Measurements from ENCODE around the gene CDH13.

CDH13 gene

DNA sequence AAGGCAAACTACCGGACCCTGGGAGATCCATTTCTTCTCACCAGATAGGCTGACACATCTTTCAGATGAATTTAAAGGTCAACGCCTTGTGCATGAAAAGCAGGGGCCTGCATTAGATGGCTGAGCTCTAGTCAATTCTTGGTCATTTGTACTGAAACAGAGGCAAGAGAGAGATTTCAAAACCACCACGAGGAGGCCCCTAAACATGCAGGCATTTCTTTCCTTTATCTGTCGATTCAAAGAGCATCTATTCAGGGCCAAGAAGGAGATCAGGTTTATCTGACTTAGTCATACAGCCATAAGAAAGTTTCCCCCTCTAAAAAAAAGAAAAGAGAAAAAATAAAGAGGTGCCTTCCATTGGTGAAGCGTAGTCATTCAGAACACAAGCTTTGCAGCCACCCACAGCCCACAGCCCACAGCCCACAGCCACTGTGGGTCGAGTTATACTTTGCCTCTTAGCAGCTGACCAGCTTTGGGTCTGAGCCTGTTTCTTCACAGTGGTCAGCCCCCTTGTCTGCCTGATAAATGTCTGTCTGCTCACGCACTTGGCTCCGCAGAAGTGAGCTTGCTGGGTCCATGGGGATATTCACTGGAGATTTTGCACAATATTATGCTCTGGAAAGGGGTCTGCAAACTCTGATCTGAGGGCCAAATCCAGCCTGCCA is 207.5 kb downstream of the CDH13 start:
- no peak overlapping the region for H3K4me3 ChIP-seq (ENCODE audit: severe bottlenecking)

DNA sequence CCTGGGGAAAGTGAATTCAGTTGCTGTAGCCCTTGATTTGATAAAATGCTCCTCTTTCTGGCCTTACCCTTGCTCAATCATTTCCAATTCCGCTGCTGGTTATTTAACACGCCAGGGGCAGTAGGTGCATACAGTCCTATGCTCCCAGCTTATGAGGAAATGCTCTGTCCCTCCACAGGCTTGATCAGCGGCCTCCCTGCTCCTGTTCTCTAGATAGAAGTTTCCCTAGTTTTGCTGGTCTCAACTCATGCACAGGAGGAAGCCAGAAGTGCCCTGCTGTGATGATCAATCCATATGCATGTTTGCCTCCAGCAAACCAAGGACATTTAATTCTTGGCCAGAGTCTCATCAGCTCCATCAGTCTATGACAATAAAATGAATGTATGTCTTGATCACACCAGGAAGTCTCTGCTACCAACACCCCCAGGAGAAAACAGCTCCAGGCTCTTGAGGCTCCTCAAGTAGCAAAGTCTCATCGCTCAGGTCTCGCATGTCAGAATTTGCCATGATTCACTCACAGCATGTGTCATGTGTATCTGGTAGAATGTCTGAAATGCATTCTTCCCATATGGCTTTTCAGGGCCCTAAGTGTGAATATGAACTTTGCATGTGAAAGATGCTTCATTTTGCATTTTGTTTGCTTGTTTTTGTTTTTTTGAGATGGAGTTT is 208.9 kb downstream of the CDH13 start:
- peaks cover 10% of the 10 kb centered on the region; the same call in 1 of the 2 replicates for H3K36me3 ChIP-seq (ENCODE audit: low read depth)
- TF ChIP-seq, protein P1, sequence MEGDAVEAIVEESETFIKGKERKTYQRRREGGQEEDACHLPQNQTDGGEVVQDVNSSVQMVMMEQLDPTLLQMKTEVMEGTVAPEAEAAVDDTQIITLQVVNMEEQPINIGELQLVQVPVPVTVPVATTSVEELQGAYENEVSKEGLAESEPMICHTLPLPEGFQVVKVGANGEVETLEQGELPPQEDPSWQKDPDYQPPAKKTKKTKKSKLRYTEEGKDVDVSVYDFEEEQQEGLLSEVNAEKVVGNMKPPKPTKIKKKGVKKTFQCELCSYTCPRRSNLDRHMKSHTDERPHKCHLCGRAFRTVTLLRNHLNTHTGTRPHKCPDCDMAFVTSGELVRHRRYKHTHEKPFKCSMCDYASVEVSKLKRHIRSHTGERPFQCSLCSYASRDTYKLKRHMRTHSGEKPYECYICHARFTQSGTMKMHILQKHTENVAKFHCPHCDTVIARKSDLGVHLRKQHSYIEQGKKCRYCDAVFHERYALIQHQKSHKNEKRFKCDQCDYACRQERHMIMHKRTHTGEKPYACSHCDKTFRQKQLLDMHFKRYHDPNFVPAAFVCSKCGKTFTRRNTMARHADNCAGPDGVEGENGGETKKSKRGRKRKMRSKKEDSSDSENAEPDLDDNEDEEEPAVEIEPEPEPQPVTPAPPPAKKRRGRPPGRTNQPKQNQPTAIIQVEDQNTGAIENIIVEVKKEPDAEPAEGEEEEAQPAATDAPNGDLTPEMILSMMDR (IDR thresholded peaks at IDR 0.05; ENCODE audit: poor library complexity, severe bottlenecking): no peak
- ATAC-seq (ENCODE audit: low read depth) (no peak), DNase-seq (ENCODE audit: low spot score) (no peak)
- H3K9me3 ChIP-seq (ENCODE audit: severe bottlenecking): no peaks in the 10 kb centered on the region
- no peak overlapping the region for H3K27ac ChIP-seq (ENCODE audit: poor library complexity, severe bottlenecking)
- no peaks in the 10 kb centered on the region for H3K27me3 ChIP-seq (ENCODE audit: insufficient read depth, poor library complexity, severe bottlenecking)
- no peak overlapping the region for H3K4me3 ChIP-seq (ENCODE audit: severe bottlenecking)
- H3K4me1 ChIP-seq (ENCODE audit: insufficient read depth, poor library complexity, severe bottlenecking): no peaks in the 10 kb centered on the region

More for the DNA sequence above, 207.5 kb downstream of the CDH13 start:
- Histone ChIP-seq H3K4me1 (ENCODE audit: insufficient read depth, poor library complexity, severe bottlenecking) (no peaks in the 10 kb centered on the region), H3K9me3 (ENCODE audit: severe bottlenecking) (no peaks in the 10 kb centered on the region), H3K36me3 (ENCODE audit: low read depth) (peaks cover 10% of the 10 kb centered on the region; the same call in 1 of the 2 replicates), H3K27ac (ENCODE audit: poor library complexity, severe bottlenecking) (no peak overlapping the region), H3K27me3 (ENCODE audit: insufficient read depth, poor library complexity, severe bottlenecking) (no peaks in the 10 kb centered on the region)
- DNase-seq (ENCODE audit: low spot score) (no peak), ATAC-seq (ENCODE audit: low read depth) (no peak)
- TF ChIP-seq, protein P1 (IDR thresholded peaks at IDR 0.05; ENCODE audit: poor library complexity, severe bottlenecking): no peak

DNA sequence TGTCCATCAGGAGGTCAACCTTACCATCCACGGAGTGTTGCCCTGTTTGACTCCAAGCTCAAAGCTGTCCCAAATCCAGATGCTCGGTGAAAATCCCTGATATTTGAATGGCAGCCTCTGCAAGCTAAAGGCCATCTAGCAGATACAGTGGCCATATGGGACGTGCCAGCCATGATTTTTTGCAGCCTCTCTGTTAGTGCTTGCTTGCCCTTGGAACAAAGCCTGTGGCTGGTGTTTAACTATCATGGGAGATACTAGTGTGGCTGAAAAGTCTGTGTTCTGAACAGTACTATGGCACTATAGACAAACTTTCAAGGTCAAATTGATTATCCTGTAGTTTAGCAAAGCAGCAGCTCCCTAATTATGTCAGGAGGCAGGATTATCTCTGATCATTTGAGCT is 214.3 kb downstream of the CDH13 start:
- no peak overlapping the region for H3K27ac ChIP-seq (ENCODE audit: poor library complexity, severe bottlenecking)
- no peaks in the 10 kb centered on the region for H3K36me3 ChIP-seq (ENCODE audit: low read depth)
- no peaks in the 10 kb centered on the region for H3K4me1 ChIP-seq (ENCODE audit: insufficient read depth, poor library complexity, severe bottlenecking)
- no peak overlapping the region for H3K4me3 ChIP-seq (ENCODE audit: severe bottlenecking)
- H3K9me3 ChIP-seq (ENCODE audit: severe bottlenecking): no peaks in the 10 kb centered on the region
- DNase-seq (ENCODE audit: low spot score) (no peak), ATAC-seq (ENCODE audit: low read depth) (no peak)
- TF ChIP-seq, protein P1 (IDR thresholded peaks at IDR 0.05; ENCODE audit: poor library complexity, severe bottlenecking): no peak
- H3K27me3 ChIP-seq (ENCODE audit: insufficient read depth, poor library complexity, severe bottlenecking): no peaks in the 10 kb centered on the region

DNA sequence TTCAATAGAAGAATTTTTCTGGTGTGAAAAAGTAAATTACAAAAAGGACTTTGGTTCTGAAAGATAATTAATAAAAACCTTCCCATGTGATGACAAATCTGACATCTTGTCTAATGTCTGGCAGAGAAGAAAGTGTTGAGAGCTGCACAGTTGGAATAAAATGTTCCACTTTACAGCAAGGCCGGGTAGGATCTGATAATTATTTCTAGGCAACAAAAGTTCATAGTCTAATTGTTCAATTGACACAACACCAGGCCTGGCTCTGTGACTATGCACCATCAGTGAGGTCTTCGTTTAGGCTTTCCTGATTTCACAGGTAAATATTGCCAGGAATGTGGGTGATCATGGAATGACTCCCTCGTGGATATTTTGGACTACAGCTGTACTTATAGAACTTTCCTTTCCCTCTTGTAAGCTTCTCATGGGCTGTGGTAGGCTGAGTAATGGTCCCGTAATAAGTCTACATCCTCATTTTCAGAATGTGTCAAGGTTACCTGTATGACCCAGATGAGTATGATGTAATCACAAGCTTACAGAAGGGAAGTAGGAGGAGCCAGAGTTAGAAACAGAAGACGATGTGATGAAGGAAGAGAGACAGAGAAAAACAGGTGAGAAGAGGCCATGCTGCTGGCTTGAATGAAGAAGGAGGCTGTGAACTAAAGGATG is 217.0 kb downstream of the CDH13 start:
- Histone ChIP-seq H3K27ac (ENCODE audit: poor library complexity, severe bottlenecking) (no peak overlapping the region), H3K9me3 (ENCODE audit: severe bottlenecking) (no peaks in the 10 kb centered on the region), H3K36me3 (ENCODE audit: low read depth) (no peaks in the 10 kb centered on the region), H3K4me3 (ENCODE audit: severe bottlenecking) (no peak overlapping the region), H3K4me1 (ENCODE audit: insufficient read depth, poor library complexity, severe bottlenecking) (no peaks in the 10 kb centered on the region), H3K27me3 (ENCODE audit: insufficient read depth, poor library complexity, severe bottlenecking) (no peaks in the 10 kb centered on the region)
- ATAC-seq (ENCODE audit: low read depth): no peak
- TF ChIP-seq, protein P1 (IDR thresholded peaks at IDR 0.05; ENCODE audit: poor library complexity, severe bottlenecking): no peak
- DNase-seq (ENCODE audit: low spot score): no peak

All from RWPE2 (cell line).